HG03045 (cell line): ENCODE results near the gene PHACTR3.
"Not testable (repeated sequence)": the region's sequence is repeated elsewhere in the genome, so short reads cannot be mapped to it uniquely, and the experiment has no call there.

Experiments
- ATAC-seq: cut with Tn5 transposase; IDR thresholded peaks from one replicate; pipeline ENCODE4 v1.9.1; 2021; ENCODE audit warnings: mild to moderate bottlenecking, moderate library complexity; ENCODE audit not compliant: unreplicated experiment

The PHACTR3 gene

DNA sequence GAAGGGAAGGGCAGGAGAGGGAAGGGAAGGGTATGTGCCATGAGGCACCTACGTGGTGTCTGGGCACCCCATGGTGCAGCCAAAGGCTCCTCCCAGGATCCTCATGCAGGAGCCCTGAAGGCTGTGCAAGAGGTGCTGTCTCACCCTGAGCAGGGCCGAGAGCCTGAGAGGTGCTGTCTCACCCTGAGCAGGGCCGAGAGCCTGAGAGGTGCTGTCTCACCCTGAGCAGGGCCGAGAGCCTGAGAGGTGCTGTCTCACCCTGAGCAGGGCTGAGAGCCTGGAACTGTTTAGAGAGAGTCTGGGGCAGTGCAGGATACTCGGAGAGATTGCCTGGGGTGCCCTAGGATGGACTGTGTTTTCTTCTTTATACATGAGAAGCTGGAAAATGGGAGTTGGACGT lies 14.2 kb downstream of the PHACTR3 start:
- not testable (repeated sequence) for ATAC-seq

DNA sequence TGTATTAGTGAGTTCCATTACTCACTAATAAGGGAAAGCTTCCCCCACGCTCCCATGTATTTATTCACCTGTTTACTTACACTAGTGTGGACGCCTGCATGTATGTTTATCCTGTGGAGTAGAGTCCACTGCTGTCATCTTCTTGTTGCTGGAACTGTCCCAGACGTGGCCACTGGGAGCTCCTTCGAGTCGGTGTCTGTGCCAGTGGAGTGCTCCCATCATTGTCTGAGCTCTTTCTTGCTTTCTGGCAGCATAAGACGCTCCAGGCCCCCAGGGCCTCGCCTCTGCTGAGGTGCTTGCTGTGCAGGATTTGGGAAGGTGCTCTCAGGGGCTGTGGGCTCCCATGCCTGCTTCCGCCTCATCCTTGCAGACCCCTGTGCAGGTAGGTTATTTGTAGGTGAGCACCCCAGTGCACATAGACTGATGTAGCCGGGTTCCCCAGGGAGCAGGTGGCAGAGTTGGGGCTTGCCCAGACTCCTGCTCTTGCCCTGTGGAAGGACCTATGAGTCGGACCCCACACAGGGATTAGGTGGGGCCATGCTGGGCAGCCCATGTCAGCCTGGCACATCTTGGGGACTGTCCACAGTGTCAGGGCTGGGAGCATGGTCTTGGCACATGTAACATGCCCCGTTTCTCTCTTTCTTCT lies 16.6 kb downstream of the PHACTR3 start:
- ATAC-seq: no peak

DNA sequence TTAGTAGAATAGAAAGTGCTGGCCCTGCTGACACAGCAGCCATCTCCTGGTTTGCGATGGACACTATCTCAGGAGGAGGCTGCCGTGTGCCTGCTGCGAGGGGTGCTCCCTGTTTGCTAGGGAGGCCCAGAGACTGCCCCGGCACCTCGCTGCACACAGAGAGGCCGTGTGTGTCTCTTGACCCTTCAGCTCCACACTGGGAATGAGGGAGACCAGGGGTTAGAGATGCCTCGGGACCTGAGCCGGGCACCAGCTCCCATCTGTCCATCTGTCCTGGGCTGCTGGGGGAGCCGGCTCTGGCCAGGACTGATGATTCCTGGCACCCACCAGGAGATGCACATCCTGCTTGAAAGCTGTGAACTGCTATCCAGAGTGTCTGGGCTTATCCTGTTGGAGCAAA lies 18.2 kb downstream of the PHACTR3 start:
- ATAC-seq: no peak

DNA sequence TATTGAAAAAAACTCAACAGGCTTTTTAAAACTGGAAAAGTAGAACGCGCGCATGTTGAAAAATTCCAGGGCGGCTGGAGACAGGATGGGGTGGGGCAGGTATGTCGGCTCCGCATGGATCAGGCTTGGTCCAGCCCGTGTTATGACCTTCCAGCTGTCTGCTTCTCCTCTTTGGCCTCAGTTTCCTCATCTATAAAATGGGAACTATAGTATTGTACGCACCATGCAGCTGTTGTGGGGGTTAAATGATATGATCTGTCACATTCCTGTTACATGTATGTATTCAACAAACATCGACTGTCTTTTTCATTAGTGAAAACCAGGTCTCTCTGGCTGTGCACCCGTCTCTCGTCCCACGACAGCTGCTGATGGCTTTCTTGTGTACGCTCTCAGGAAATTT lies 18.8 kb downstream of the PHACTR3 start:
- ATAC-seq: no peak

DNA sequence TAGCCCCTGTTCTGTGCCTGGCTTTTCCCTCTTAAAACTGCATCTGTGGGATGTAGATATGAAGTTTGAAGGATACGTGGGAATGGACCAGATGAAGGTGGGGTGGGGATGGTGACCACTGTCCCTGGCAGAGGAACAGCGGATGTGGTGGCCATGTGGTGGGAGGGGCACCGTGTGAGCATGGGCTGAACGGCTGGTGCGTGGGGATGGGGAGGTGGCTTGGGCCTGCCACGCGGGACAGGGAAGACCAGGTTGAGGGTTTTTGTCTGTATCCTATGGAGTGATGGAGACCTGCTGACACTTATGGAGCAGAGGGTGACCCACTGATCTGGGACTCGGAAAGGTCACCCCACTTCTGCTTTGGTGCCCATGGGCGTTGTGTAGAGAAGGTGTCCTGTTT lies 19.2 kb downstream of the PHACTR3 start:
- ATAC-seq: no peak

DNA sequence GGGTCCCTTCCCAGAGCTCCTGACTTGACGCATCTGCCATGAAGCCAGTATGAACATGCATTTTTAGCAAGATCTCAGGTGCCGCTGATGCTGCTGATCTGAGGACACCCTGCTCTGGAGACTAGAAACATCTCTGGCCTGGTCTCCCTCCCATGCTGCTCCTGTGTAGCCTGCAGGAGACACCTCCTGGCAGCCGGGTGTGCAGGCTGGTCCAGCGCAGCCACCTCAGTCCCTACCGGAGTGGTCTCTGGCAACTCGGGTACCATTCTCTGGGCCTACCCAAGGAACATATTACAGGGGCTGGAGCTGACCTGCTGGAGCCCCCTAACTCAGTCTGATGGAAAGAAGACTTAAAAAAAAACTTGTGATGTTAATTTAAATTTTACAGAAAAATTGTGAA lies 20.1 kb downstream of the PHACTR3 start:
- ATAC-seq: no peak

DNA sequence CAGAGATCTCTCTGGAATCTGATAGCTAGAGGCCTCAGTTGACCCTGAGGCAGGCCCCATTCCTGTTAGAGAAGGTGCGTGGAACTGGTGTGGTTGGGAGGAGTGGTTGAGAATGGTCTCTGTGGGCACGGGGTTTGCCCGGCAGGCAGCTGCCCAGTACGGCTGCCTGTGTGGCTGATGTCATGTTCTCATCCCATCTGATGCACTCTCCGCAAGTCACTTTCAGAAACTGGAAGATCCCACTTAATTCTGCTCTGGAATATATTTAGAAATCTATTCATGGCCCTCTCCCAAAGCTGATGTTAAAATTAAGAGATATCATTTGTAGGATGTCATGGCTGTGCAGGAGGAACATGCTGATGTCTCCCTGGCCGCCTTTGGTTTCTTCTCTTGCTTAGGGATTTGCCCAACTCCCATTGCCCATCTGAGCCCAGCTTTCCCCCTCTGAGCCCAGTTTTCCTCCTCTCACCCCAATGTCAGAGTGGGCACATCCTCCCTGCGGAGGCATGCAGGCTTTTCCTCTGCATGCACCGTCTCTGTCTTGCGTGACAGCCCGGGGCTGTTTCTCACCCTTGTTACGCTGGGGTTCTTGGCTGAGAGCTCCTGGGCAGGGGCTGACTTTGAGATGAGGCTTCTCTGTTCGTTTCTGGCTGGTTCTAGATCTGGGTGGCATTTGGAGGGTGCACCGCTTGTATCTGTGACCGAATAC lies 21.0 kb downstream of the PHACTR3 start:
- ATAC-seq: no peak

DNA sequence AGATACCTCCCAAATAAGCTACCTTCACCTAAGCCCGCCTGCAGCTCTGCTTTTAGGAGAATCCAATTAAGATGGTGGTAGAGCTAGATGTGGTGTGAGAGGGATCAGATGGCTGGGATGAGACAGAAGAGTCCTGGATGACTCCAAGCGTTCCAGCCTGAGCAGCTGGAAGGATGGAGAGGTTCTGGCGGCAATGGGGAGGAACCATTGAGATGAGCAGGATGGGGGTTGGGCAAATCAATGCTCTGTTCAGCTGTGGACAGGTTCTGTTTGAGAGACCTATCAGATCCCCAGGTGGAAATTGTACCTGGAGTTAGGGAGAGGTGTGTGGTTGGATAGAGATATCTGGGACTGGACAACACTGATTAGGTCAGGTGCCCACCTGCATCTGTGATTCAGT lies 23.0 kb downstream of the PHACTR3 start:
- ATAC-seq: no peak

DNA sequence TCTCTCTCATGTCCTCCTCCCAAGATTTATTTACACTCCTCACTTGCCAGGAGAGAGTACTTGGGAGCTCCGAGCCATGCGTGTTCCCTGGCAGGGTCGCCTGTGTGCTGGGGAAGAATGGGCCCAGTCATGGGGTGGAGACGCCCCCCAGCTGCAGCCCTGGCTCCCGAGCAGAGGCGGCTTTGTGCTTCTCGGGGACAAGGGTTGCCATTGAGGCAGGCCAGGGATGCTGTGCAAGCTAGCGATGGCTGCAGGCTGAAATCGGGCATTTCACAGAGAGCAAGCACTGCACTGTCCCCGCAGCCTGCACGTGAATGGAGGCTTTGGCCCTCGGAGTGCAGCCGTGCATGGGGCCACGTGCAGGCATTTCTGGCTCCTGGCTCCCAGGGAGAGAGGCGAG lies 23.8 kb downstream of the PHACTR3 start:
- ATAC-seq: no peak

DNA sequence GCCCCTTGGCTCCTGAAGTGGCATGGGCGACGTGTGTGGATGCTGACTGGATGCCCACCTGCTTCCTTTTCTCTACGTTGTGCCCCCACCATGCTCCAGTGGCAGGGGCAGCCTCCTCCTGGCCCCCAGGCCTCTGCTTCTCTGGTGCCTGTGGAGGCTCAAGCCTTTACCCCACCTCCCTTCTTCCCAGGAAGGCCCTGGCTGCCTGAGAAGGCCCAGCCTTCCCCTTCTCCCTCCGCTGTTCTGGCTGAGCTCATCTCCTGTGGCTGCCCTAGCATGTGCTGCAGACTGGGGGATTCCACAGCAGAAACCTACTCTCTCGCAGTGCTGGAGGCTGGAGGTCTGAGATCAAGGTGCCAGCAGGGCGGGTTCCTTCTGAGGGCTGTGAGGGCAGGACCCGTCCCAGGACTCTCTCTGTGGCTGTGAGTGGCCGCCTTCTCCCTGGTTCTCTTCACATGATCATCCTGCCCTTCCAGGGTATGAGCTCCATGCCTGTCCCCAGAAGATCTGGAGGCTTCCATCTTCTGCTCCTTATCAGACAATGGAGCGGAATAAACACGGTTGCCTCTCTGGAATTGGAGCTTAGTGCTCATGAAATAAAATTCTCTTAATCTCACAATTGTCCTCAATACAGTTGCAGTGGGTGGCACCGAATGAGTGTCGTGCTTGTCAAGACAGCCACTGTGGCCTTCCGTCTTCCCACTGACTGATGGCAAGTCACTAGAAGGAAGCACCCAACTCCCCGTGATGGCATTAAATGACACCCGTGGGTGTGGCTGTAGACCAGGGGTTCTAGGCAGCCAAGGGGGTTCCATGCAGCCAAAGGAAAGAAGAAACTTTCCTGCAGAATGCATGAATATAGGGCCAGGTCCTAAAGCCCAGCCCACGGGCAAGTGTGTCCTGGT lies 25.1 kb downstream of the PHACTR3 start:
- no peak for ATAC-seq

DNA sequence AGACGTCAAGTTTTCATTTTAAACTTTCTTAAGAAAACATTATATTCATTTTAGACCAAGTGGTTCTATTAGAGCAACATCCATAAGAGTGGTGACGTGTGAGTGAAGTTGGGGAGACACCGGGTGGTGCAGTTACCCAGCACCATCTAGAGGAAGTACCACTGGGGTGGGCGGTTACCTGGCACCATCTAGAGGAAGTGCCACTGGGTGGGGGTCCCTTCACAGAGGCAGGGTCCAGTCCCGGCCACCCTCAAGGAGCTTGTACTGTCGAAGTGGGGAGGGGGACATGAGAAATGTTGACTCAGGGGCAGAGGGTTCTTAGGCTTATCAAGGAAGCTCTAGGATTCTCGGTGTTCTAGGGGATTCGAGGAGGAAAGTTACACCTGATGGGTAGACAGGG lies 26.2 kb downstream of the PHACTR3 start:
- no peak for ATAC-seq

DNA sequence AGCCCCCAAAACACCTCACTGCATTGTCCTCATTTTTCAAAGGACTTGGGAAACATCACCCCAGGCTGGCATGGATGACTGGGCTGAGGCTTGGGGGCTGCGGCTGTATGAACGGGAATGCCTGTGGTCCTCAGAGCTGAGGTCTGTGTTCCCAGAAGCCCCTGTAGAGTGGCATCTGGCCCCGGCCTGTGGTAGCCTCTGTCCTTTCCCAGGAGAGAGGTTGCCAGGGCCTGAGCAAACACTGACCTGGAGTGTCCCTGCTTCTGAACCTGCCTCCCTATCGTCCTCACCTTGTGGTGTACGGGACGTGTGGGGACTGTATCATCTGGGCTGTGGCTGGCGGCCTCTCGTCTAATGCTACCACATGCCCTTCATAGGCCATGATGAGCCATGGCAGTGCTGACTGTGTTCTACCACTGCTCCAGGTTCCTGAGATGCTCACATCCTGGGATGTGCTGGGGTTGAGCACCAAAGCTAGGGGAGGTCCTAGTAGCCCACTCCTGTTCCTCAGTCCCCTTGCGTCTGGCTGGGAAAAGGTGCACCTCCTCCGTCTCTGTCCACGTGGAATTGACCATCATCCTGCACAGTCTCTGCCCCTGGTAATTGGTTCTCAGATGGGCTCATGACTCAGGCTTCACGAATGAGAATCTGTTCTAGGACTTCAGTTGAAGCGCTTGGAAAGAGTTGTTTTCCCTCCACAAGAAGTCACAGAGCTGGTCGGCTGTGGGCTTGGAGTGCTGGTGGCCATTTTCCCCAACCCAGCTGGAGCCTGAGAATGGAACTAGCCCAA lies 27.6 kb downstream of the PHACTR3 start:
- ATAC-seq: no peak

DNA sequence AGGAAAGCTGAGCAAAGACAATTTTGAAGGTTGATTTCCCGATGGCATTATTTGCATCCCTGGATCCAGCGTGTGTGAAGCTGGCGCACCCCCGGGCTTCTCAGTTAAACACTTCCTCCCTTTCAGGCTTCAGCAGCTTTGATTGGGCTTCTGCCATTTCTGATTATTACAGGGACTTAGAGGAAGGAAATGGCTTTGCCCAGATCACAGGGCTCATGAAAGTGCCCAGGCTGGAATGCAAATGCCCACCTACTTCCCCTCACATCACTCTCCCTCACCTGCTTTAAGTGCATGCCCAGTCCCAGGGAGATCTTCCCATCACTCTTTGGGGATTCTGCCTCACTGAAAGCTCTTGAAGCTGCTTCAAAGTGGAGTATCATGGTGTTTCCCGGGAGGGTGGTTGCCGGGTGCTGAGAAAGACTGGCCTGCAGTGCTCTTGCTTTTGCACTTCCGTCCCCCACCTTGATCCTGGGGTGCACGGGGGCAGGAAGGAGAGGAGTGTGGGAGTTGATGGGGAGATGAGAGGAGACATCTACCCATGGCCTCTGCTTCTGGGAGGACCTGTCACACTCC lies 28.3 kb downstream of the PHACTR3 start:
- no peak for ATAC-seq

DNA sequence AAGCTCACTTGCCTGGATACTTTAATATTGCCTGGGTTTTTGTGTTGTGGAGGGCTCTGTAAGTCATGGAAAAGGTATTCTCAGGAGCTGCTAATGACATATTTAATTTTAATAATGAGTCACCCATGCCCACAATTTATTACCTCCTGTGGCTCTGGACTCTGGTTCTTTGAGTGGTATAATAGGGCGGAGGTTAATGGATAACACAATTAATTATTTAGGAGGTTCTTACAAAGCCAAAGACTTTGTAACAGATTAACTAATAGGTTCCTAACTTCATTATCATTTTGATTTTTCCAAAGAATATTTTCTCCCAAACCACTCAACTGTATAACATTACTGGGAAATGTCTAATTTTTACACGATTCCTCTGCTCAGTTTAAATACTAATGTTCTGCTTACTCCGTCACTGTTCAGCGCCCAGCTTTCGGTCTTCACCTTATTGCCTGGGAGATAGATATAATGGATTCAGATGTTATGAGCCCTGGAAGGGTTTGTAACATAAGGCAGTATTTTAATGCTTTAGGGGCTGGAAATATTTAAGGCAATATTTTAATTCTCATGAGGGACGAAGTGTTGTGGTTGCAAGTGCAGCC lies 29.4 kb downstream of the PHACTR3 start:
- no peak for ATAC-seq

DNA sequence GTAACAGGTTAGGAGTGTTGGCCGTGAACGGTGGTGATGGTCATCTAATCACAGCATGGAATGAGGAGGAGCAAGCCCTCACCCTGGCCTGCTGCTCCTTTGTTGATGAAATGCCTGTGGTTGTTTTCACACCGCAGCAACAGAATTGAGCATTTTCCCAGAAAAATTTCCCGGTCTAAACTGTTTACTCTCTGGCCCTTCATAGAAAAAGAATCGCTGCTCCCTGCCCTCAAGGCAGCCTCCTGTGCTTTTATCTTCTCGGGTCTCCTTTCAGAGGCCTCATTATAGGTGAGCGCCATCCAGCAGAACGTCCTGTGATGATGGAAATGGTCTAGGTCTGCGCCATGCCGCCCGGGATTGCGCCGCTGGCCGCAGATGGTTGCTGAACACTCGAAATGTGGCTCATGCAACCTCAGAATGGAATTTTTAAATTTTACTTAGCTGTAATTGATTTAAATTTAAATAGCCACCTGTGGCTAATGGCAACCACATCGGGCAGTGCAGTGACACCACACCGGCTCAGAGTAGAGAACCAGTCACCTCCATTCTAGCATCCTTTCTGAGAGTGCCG lies 30.2 kb downstream of the PHACTR3 start:
- no peak for ATAC-seq

DNA sequence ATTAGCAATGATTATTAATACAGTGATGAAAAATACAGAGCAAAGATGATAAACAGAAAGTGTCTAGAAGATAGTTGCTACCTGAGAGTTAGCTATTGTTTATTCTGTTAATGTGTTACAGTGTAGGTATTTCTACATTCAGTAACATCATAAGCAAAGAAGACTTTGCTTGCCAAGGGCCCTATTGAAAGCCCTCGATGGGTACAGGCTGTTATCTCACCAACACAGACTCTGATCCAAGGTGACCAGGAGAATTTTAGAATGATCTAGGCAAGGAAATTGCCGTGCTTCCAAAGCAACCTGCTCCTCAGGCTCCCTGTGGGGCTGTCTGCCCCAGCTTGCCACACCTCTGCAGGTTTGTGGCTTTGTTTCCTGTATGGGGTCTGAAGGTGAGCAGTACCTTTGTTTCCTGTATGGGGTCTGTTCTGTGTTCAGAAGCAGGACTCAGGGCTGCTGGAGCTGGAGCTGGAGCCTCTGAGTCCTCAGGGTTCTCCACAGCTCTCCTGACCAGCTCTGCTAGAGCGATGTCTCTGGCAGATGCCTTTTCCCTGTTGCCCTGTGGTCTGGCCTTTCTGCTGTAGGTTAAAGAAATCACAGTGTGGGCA lies 32.5 kb downstream of the PHACTR3 start:
- no peak for ATAC-seq

DNA sequence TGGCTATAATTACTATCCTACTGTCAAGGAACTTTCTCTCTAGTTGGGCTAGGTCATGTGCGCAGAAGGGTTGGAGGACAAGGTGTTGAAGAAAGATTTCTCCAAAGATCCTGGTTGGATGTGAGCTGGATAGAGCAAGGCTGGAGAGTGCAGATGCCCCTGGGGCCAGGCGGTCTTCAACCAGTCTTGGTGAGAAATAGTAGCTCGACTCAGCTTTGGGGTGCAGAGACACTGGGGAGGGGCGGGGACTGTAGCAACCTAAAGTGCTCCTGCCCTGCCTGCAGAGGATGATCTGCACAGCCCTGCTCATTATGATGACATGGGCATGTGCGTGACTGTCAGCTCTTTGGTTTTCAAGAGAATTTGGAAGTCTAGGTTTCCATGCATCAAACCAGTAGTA lies 35.9 kb downstream of the PHACTR3 start:
- ATAC-seq: no peak

DNA sequence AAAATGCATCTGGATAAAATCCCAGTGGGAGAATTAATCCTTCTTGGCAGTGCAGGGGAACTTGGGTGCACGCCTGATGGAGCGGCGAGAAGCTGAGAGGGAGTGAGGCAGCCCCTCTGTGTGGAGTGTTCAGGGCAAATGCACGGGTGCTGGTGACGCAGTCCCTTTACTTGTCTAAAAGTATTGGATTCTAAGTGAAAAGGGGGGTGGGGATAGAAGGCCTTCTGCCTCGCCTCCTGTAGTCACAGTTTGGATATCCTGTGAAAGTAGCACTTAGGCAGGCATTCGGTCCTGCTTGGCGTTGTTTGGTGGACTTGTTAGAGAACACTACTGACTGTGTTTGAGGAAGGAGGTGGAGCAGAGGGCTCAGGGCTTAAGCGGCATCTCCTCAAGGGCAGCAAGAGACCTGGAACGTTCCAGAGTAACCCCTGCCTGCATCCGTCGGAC lies 39.3 kb downstream of the PHACTR3 start:
- ATAC-seq: no peak

DNA sequence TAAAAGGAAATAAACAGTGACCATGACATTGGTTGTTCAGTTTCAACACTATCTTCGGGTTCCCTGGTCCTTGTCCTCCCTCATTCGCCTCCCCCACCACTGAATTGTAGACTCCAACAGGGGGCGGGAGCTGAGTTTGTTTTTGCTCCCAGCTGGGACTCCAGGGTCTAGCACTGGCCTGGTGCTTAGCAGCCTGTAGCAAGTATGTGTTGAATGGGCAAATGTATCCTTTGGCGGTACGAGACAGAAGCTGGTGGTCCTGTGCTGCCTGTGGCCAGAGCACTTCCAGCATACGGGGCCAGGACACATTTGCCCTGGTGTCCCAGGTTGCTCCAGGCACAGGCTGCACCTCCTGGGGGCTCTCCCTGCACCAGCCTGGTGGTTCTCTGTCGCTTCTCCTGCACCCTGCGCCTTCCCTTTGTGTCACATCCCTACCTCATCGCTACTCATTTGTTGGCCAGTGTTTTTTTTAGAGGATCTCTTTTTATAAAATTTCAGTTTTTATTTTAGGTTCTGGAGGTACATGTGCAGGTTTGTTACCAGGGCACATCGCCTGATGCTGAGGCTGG lies 40.1 kb downstream of the PHACTR3 start:
- ATAC-seq: no peak
